Hepatocyte (in vitro differentiated cells): Measurements from ENCODE around the gene KCTD17. TPM values are rescaled to one million over a fixed set of nuclear protein-coding genes. Genes with fewer than 3 reads are reported as not detected.

Source experiments
- DNase-seq: peaks from one replicate; pipeline ENCODE4 v3.0.0-alpha.2; 2016; ENCODE audit warnings: low spot score
- H2AFZ ChIP-seq: fragments of 200-600 bp; sonication (generic); 2 replicates; pipeline ENCODE4 v1.6.0; 2016; ENCODE audit warnings: antibody characterized with exemption, mild to moderate bottlenecking
- H3K27ac ChIP-seq: fragments of 200-600 bp; sonication (generic); 2 replicates; pipeline ENCODE4 v1.5.1; 2016; ENCODE audit warnings: mild to moderate bottlenecking
- H3K27me3 ChIP-seq: fragments of 200-600 bp; sonication (generic); 2 replicates; pipeline ENCODE4 v1.6.1; 2016
- H3K36me3 ChIP-seq: fragments of 200-600 bp; sonication (generic); replicated peaks from 2 replicates; pipeline ENCODE4 v1.5.1; 2016; ENCODE audit warnings: low read depth; ENCODE audit not compliant: insufficient read depth
- H3K4me1 ChIP-seq: fragments of 200-600 bp; sonication (generic); 2 replicates; pipeline ENCODE4 v1.5.1; 2016; ENCODE audit warnings: mild to moderate bottlenecking, moderate library complexity; ENCODE audit not compliant: insufficient read depth
- H3K4me2 ChIP-seq: fragments of 200-600 bp; sonication (generic); 2 replicates; pipeline ENCODE4 v1.6.0; 2016
- H3K4me3 ChIP-seq: fragments of 200-600 bp; sonication (generic); 2 replicates; pipeline ENCODE4 v1.5.1; 2016; ENCODE audit warnings: mild to moderate bottlenecking
- H3K79me2 ChIP-seq: fragments of 200-600 bp; sonication (generic); 2 replicates; pipeline ENCODE4 v1.6.0; 2017; ENCODE audit warnings: mild to moderate bottlenecking
- H3K9me2 ChIP-seq: fragments of 200-600 bp; sonication (generic); replicated peaks from 2 replicates; pipeline ENCODE4 v1.6.0; 2017; ENCODE audit warnings: mild to moderate bottlenecking; ENCODE audit not compliant: insufficient read depth
- H3K9me3 ChIP-seq: fragments of 200-600 bp; sonication (generic); 2 replicates; pipeline ENCODE4 v1.5.1; 2016; ENCODE audit warnings: low read depth, mild to moderate bottlenecking
- H4K20me1 ChIP-seq: fragments of 200-600 bp; sonication (generic); 2 replicates; pipeline ENCODE4 v1.6.0; 2016; ENCODE audit warnings: mild to moderate bottlenecking; ENCODE audit not compliant: insufficient read depth, poor library complexity, severe bottlenecking
- CTCF ChIP-seq: fragments of 200-600 bp; sonication (generic); IDR thresholded peaks from 2 replicates; pipeline ENCODE4 v1.5.1; 2016; ENCODE audit warnings: antibody characterized with exemption, mild to moderate bottlenecking; ENCODE audit not compliant: poor library complexity
- EZH2 ChIP-seq: fragments of 200-600 bp; sonication (generic); IDR thresholded peaks from 2 replicates; pipeline ENCODE4 v1.6.1; 2016; ENCODE audit warnings: antibody characterized with exemption, mild to moderate bottlenecking, borderline replicate concordance
- EZH2phosphoT487 ChIP-seq: fragments of 200-600 bp; sonication (generic); IDR thresholded peaks from one replicate; pipeline ENCODE4 v1.6.1; 2018; ENCODE audit warnings: antibody characterized with exemption, mild to moderate bottlenecking, low read depth, moderate library complexity; ENCODE audit not compliant: unreplicated experiment, severe bottlenecking
- WGBS: methylation state at CpG from one replicate; pipeline ENCODE4 v1.1.6; 2016; ENCODE audit warnings: low lambda C conversion rate; ENCODE audit errors: missing lambda C conversion rate; 5-methylcytosine and 5-hydroxymethylcytosine counted together
- polyA plus RNA-seq: library from polyadenylated mRNA; unstranded; fragments of >200 nt; fragmentation: Nextera tagmentation; extraction: Ambion mirVana; gene quantifications from 2 replicates; pipeline ENCODE4 v1.2.1, GENCODE V29; 2016
- total RNA-seq: library from RNA; depleted of rRNA; stranded (reverse); fragments of >200 nt; gene quantifications from 2 replicates; pipeline ENCODE4 v1.2.3, GENCODE V29; 2014

The KCTD17 gene
- total and polyA plus RNA-seq, 2 experiments from 2014 or later: 15.2 to 25.4 TPM

GRCh38 chr22:37057226-37057625 lies 5.7 kb downstream of the KCTD17 start:
- Histone ChIP-seq H3K4me2 (no peak overlapping the region), H3K27me3 (no peaks in the 10 kb centered on the region), H3K27ac (no peak overlapping the region), H3K9me2 (no peaks in the 10 kb centered on the region), H3K79me2 (no peaks in the 10 kb centered on the region), H2AFZ (no peak overlapping the region), H3K9me3 (no peaks in the 10 kb centered on the region), H3K4me1 (peaks cover 3% of the 10 kb centered on the region), H3K36me3 (no peaks in the 10 kb centered on the region), H4K20me1 (no peaks in the 10 kb centered on the region), H3K4me3 (no peak overlapping the region)
- no peak for DNase-seq
- 90% methylated on average over 9 of the region's 9 CpGs for WGBS
- TF ChIP-seq EZH2 (no peak), EZH2phosphoT487 (no peak), CTCF (no peak)

GRCh38 chr22:37057796-37058510 lies 6.4 kb downstream of the KCTD17 start:
- Histone ChIP-seq H3K9me3 (no peaks in the 10 kb centered on the region), H3K4me2 (no peak overlapping the region), H3K9me2 (no peaks in the 10 kb centered on the region), H4K20me1 (no peaks in the 10 kb centered on the region), H3K4me3 (no peak overlapping the region), H3K79me2 (no peaks in the 10 kb centered on the region), H3K27ac (no peak overlapping the region), H3K27me3 (no peaks in the 10 kb centered on the region), H2AFZ (no peak overlapping the region), H3K36me3 (no peaks in the 10 kb centered on the region), H3K4me1 (no peaks in the 10 kb centered on the region)
- DNase-seq: no peak
- 89% methylated on average over 12 of the region's 12 CpGs for WGBS
- TF ChIP-seq EZH2phosphoT487 (no peak), EZH2 (no peak), CTCF (no peak)

GRCh38 chr22:37058917-37059701 lies 7.6 kb downstream of the KCTD17 start:
- Histone ChIP-seq H4K20me1 (no peaks in the 10 kb centered on the region), H2AFZ (no peak overlapping the region), H3K36me3 (no peaks in the 10 kb centered on the region), H3K79me2 (no peaks in the 10 kb centered on the region), H3K9me2 (no peaks in the 10 kb centered on the region), H3K4me1 (no peaks in the 10 kb centered on the region), H3K4me3 (no peak overlapping the region), H3K27ac (no peak overlapping the region), H3K4me2 (no peak overlapping the region), H3K9me3 (no peaks in the 10 kb centered on the region), H3K27me3 (no peaks in the 10 kb centered on the region)
- WGBS: 96% methylated on average over 22 of the region's 28 CpGs
- TF ChIP-seq EZH2phosphoT487 (no peak), CTCF (no peak), EZH2 (no peak)
- DNase-seq: no peak
